ENCODE data around the gene HIP1.
"Not testable (repeated sequence)": the region's sequence is repeated elsewhere in the genome, so short reads cannot be mapped to it uniquely, and the experiment has no call there.

Gene HIP1

DNA sequence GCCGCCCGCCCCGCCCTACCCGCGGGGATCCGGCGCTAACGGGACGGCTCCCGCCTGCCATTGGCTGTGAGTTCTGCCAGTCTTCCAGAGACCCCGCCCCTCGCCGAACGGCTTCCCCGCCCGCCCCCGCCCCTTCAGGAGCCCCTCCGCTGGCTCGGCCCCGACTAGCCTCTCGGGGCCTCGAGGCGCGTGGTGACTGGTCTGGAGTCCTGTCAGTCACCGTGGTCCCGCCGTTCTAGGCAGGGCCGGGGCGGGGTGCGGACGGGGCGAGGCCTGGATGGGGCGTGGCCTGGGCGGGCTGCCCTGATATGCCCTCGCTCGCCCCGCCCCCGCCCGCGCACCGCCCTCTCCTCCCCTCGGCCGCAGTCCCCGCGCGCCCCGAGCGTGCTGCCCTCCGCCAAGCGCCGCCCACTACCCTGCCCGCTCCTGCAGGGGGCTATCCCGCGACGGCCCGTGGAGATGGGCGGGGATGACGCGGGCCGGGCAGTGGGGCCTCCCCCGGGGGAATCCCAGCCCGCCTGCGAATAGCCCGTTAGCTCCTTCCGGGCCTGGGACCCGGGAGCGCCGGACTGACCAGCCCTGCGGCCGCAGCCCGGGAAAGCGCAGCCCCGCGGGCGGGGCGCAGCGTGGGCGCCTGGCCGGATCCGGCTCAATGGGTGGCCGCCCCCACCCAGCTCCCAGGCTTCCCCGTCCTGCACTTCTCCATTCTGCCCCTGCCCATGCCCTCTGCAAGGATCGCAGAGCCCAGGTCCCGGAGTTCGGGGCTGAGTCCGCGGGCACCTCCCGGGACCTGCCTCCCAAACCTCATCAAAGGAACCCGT, 444 bp upstream of the HIP1 start:
- peak; percentile 97 for DNase-seq (ENCODE audit: low spot score)

DNA sequence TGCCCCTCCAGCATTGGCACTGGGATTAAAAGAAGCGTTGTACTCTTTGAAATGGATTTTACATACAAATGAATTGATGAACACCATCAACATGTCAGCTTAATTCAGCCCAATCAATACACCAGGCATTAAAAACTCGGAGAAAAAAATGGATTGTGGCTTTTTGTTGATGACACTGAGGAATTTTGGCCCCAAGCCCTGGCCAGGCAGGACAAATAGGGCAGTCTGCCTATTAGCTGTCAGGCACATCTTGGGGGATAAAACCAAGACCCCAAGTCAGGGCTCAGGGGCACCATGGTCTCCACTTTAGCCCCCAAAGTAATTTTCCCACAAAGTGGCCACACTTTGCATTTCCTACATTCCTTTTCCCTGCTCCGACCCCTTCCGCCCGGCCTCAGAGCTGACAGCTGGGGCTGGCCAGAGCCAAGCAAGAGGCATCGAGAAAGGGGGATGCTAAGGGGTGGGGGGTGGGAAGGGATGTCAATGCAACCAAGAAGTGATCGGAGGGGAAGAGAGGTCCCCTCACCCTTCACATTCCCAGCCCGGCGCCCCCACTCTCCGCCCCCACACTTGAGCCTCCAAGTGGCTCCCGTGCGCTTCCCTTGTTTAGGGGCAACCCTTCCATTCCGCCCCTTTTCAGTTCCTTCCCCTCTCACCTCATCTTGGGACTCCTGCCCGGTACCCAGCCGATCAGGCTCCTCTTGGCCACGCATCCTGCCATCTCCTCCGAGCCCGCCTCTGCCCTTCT, 711 bp downstream of the HIP1 start:
- no peak for DNase-seq (ENCODE audit: low spot score)

DNA sequence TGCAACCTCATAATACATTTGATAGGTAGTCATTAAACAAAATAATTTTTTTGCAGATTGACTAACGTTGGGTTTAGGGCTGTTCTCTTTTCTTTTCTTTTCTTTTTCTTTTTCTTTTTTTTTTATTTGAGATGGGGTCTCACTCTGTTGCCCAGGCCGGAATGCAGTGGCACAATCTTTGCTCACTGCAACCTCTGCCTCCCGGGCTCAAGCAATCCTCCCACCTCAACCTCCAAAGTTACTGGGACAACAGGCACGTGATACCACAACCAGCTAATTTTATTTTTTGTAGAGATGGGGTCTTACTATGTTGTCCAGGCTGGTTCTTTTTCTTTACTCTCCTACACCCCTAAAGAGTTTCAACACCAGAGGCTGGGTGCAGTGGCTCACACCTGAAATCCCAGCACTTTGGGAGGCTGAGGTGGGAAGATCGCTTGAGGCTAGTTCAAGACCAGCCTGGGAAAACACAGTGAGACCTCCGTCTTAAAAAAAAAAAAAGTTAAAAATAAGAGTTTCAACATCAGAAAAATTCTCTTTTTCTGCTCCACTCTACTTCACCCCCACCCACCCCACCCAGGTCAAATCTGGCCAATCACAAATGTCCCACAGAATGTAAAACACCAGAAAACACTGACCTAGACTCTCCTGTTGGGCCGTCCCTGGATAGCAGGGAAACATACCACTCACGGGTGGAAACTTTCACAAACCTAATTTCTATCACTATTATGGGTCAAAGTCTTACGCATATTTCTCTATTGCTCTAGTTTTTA, 3.0 kb downstream of the HIP1 start:
- DNase-seq (ENCODE audit: low spot score), result no peak

DNA sequence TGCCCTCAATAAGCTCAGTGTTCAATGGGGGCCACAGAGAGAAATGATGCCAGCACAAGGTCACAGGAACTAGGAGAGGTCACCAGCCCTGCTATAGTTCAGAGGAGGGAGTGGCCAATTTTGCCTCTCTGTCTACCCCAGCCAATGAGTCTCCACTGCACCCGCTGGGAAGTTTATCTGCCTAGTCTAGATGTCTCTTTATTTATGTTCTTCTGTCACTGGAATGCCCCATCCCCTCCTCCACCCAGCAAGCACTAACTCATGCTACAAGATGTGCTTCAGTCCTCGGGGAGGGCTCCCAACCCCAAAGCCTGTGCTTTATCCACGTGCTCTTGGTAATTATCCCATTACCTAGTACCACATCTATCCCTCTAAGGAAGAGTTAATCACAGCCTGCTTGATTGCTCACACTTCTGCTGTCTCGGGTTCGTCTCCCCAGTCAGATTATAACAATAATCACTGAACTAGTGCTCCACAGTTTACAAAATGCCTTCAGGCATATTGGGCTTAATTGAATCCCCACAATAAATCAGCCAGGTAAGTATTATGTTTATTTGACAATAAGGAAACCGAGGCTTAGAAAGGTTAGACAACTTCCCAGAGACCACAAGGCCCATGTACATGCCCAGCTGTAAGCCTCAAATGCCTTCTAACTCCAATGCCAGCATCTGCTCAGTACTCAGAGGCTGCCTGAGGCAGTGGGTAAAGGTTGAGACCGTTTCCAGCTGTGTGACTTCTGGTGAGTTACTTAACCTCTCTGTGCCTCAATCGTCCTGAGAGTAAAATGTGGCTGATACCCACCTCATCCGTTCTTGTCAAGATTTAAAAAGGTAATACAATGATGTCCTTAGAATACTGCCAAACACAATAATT, 3.9 kb downstream of the HIP1 start:
- no peak for DNase-seq (ENCODE audit: low spot score)

DNA sequence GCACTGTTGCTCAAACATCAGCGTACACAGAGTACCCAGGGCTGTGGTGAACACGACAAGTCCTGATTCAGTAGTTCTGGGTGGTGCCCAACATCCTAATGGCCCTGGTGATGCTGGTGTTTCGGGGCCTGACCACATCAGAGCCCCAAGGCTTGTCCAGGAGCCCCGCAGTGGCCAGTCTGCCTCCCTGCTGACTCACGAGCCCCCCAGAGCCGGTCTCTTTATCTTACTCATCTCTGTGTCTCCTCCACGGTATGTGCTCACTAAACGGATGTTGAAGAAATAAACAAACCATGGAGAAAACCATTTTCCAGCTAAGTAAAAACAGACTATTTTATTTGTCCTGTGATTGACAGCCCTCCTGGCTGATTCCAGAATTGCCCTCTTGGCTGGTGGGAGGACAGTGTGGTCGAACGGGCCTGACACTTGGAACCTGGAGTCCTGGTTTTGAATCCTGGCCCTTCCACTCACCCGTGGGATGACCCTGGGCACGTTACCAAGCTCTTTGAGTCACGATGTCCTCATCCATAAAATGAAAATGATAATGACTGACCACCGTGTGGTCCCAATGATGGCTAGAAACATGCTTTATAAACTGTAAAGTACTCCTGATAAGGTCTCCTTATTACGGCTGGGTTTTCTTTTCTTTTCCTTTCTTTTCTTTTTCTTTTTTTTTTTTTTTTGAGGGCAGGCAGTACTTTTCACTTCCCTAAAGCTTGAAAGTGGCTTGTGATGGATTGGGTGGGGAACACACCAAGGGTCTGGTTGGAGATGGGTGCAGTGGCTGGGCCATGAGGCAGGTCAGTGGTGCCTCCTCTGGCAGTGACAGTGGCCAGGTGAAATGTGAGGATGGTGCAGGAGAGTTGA, 5.7 kb downstream of the HIP1 start:
- DNase-seq (ENCODE audit: low spot score), result no peak

DNA sequence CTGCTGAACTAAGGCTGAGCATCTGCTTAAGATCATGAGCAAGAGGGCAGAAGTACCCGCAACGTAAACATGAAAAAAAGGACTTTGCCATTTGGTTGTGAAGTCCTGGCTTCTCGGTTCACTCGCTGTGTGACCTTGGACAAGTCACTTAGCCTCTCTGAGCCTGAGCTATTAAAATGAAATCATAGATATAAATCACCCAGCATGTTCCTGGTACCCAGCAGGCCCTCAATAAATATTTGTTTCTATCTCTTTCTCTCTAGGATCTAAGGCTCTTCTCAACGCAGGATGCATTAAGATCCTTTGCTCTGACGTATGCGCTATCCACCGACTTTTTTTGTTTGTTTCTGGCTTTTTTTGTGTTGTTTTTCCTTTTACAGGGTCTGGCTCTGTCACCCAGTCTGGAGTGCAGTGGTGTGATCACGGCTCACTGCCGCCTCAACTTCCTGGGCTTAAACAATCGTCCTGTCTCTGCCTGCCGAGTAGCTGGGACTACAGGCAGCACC, 6.7 kb downstream of the HIP1 start:
- DNase-seq (ENCODE audit: low spot score), result no peak

DNA sequence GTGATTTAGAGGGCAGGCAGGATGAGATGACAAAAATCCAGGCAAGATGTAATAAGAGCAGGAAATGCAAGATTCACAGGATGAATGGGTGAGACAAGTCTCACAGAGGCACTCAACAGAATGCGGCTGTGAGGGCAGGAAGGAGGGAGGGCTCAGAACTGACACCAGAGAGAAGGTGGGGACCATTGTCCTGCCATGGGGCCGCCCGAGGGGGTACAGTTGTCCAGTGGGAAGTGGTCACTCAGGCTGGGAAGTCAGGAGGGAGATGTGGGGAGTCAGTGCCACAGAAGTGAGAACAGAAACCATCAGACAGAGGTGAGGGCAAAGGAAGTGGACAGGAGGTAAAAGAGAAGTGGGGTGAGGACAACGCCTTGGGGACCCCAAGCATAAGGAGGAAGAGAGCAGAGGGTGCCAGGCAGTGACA, 8.9 kb downstream of the HIP1 start:
- no peak for DNase-seq (ENCODE audit: low spot score)

DNA sequence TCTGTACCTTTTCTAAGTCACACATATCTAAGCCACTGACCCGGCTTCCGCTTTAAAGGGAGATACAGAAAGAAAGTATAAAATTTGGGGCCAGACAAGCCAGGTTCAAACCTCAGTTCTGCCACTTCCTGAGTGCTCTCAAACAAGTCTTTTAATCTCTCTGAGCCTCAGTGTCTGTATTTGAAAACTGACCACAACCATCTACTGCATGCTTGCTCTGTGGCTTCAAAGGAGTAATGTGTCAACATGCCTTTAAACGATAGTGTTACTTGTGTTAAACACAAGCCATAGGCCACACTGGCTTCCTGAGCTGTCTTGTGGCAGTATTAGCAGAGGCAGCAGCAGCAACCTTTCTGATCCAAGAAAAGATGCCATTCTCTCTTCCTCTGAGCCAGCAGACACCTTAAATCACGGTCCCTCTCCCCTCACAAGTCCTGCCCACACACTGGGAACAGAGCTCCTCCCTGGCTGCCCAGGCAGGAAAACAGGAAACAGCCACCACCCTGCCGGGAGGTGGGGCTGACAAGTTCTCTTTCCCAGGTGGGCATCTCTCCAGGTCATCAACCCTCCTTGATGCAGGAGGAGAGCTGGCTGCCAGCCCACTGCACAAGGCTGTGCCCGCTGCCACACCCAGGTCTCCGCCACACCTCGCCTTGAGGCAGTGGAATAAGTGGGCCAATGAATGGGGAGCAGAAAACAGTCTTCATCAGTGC, 10.7 kb downstream of the HIP1 start:
- no peak for DNase-seq (ENCODE audit: low spot score)

DNA sequence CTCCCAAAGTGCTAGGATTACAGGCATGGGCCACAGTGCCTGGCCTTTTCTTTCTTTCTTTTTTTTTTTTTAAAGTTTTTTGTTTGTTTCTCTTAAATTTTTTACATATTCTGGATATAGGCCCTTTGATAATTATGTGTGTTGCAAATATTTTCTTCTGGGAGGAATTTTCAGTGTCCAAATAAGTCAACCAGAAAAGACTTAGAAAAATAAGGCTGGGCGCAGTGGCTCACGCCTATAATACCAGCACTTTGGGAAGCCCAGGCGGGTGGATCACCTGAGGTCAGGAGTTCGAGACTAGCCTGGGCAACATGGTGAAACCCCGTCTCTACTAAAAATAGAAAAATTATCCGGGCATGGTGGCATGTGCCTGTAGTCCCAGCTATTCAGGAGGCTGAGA, 11.4 kb downstream of the HIP1 start:
- DNase-seq (ENCODE audit: low spot score), result not testable (repeated sequence)

DNA sequence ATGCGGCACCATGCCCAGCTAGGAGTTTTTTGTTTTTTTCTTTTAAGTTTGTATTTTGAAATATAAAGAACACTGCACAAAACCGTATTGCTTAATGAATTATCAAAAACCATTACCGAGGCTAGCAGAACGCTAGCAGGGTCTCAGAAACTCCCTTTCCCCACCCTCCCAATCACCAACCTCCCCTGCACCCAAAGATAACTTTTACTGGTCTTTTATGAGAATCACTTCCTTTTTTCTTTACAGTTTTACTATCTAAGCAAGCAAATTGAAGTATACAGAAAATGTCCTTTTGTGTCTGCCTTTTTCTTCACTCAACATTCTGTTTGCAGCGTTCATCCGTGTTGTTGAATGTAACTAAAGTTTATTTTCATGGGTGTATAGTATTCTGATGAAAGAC, 13.4 kb downstream of the HIP1 start:
- DNase-seq (ENCODE audit: low spot score), result no peak

DNA sequence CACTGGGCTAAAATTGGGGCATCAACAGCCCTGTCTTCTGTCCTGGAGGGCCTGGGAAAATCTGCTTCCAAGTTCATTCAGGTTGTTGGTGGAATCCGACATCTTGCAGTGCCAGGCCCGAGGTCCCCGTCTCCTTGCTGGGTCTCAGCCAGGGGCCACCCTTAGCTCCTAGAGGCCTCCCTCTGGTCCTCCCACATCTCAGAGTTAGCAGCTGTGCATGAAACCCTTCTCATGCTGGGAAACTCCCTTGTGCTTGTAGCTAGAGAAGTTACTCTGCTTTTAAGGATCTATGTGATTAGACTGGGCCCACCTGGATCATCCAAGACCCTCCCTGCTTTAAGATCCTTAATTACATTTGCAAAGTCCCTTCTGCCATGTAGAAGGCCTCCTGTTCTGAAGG, 15.3 kb downstream of the HIP1 start:
- DNase-seq (ENCODE audit: low spot score), result no peak

DNA sequence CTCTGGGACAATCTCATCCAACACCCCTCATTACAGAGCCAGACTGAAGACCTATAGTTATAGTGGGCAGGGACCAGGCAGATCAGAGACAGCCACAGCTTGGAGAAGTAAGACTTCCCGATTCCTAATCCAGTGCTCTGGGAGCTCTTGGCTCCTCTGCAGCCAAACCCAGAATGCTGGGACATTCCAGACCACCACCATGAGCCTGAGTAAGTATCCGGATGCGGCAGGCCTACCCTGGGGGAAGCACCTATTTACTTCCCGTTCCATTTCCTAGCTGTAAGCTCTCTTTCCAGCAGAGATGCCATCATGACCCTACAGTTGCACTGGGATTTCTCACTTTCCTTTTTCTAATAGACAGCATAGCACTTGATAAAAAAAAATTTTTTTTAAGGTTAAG, 16.4 kb downstream of the HIP1 start:
- no peak for DNase-seq (ENCODE audit: low spot score)

DNA sequence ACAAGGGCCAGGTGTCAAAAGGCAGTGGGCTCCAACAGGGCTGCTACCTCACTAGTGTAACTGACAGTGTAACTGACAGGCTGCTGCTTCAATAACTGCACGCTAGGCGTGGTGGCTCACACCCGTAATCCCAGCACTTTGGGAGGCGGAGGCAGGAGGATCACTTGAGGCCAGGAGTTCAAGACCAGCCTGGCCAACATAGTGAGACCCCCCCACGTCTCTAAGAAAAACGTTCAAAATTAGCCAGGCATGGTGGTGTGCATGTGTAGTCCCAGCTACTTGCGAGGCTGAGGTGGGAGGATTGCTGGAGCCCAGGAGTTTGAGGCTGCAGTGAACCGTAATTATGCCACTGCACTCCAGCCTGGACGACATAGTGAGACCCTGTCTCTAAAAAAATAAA, 16.8 kb downstream of the HIP1 start:
- not testable (repeated sequence) for DNase-seq (ENCODE audit: low spot score)

DNA sequence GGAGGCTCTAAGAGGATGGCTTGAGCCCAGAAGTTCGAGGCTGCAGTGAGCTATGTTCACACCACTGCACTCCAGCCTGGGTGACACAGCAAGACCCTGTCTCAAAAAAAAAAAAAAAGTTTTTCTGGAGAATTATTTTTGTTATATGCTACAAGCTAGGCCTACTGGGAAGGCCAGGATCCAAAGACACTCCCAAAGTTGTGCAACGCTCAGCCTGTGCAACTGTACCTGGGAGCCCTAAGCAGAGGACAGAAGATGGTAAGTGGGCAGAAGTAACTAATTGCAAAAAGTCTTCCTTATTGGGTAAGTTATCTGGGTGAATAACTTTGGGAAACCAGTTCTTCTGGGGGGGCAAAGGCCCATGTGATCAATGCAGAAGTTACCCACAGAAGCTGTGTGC, 17.3 kb downstream of the HIP1 start:
- no peak for DNase-seq (ENCODE audit: low spot score)

DNA sequence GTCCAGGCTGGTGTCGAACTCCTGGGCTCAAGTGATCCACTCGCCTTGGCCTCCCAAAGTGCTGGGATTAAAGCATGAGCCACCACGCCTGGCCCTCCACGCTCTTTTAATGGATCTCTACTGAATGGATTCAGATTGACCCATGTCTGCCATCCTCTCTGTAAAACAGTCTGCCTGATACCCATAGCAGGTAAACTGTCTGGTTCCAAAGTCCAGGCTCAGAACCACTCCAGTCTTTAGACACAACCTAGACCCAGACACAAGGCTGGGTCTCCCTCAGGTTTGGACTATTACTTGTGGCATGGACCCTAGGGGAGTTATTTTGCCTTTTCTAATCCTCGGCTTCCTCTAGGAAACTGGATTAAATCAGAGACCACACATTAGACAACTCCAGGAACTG, 19.1 kb downstream of the HIP1 start:
- DNase-seq (ENCODE audit: low spot score), result no peak

DNA sequence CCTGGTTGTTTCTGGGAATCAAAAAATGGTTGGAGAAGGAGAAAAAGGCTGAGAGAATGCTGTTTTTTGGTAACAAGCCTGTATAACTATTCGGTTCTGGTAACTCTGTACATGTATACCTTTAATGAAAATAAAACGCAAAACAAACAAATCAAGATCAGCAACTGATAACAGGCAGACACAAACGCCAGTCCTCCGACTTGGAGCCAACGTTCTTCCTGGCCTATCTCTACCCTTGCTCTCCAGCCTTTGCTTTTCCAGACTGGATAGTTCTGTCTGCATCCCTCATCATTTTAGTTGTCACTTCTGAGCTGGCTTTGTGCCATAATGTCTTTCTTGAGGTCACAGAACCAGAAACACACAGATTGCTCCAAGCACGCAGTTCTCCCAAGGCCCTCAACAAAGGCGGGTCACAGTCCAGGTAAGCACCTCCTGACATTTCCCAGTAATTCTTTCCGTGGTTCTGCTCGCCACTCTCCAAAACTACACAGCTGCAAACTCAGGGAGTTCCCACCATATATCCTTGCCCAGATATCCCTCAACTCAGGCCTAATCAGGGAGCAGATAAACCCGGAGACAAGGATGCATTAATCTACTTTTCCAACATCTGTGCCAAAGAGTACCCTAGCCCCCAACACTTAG, 20.2 kb downstream of the HIP1 start:
- no peak for DNase-seq (ENCODE audit: low spot score)

DNA sequence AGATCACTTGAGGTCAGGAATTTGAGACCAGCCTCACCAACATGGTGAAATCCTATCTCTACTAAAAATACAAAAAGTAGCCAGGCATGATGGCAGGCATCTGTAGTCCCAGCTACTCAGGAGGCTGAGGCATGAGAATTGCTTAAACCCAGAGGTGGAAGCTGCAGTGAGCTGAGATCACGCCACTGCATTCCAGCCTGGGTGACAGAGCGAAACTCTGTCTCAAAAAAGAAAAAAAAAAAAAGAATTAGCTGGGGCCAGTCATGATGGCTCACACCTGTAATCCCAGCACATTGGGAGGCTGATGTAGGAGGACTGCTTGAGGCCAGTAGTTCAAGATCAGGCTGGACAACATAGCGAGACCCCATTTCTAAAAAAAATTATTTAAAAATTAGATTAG, 21.0 kb downstream of the HIP1 start:
- not testable (repeated sequence) for DNase-seq (ENCODE audit: low spot score)

DNA sequence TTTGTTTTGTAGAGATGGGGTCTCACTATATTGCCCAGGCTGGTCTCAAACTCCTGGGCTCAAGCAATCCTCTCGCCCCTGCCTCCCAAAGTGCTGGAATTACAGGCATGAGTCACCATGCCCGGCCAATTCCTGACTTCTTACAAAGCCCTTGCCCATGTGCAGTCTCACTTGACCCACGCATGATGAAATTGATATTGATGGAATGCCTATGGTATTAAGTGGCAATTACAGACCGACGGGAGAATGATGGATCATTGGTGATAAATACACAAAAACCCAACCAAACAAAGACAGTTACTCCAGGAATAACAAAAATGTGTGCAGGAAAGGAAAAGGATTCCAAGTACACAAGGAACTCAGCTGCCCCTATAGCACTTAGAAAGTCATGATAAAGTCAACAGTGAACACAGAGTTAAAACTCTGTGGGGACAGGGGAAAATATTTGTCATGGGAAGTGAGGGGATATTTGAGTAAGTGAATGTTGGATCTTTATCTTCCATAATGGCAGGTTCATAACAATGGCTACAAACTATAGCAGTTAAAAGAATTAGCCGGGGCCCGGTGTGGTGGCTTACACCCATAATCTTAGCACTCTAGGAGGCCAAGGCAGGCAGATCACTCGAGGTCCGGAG, 21.6 kb downstream of the HIP1 start:
- no peak for DNase-seq (ENCODE audit: low spot score)

DNA sequence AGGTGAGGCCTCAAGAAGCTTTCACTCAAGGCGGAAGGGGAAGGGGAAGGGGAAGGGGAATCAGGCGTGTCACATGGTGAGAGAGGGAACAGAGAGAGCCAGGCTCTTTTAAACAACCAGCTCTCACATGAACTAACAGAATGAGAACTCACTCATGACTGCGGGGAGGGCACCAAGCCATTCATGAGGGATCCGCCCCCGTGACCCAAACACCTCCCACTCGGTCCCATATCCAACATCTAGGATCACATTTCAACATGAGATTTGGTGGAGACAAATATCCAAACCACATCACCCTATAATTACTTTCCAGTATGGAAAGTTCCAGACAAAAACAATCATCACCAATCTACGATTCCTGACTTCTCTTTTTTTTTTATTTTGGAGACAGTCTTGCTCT, 22.9 kb downstream of the HIP1 start:
- DNase-seq (ENCODE audit: low spot score), result no peak

All from hematopoietic multipotent progenitor cell treated with erythropoietin and hydrocortisone succinate and interleukin-3 and kit ligand, for 15 days (in vitro differentiated cells).